Pulmonary artery endothelial cell (primary cell): Measurements from ENCODE around the gene MESP2. TPM values are rescaled to one million over a fixed set of nuclear protein-coding genes. Genes with fewer than 3 reads are reported as not detected.

Source experiments
- DNase-seq: peaks from one replicate; pipeline ENCODE4 v3.0.0-alpha.2; 2011; ENCODE audit warnings: low read depth, low spot score
- total RNA-seq: library from RNA; depleted of rRNA; stranded (reverse); fragments of >200 nt; gene quantifications from 2 replicates; pipeline ENCODE4 v1.2.3, GENCODE V29; 2014

The MESP2 gene
- total RNA-seq, 1 donor from 2014 or later: not detected

DNA sequence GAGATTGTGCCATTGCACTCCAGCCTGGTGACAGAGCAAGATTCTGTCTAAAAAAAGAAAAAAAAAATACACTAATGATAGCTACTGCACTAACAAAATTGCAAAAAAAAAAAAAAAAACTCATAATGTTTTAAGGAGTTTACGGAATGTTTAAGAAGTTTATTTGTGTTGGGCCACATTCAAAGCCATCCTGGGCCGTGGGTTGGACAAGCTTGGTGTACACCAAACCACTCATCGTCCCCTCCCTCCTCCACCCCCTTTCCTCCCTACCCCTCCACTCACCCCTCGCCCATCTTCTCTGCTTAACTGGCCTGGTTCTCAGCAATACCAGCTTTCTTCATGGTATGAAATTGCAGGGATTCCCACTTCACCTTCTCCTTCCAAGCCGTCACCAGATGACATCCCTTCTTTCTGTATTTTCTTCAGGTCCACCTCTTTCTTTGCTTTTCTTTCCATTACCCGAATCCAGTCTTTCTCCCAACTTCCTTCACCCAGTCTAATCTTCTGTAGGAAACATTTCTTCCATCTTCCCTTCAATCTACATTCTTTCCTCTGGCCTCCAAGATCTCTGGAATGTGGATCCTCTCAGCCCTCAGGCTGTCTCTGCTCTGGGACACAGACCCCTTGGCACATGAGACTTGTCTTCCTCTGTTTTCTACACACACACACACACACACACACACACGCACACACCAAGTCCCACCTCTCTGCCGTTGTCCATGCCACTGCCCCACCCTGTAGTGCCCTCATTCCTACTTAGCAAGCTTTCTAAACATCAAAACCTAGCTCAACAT lies 21.6 kb upstream of the MESP2 start:
- no peak for DNase-seq

- DNase-seq: no peak
Measured at GRCh38 chr15:89755701-89756100, 20.4 kb upstream of the MESP2 start.

GRCh38 chr15:89756897-89757296 lies 19.2 kb upstream of the MESP2 start:
- DNase-seq: no peak

DNA sequence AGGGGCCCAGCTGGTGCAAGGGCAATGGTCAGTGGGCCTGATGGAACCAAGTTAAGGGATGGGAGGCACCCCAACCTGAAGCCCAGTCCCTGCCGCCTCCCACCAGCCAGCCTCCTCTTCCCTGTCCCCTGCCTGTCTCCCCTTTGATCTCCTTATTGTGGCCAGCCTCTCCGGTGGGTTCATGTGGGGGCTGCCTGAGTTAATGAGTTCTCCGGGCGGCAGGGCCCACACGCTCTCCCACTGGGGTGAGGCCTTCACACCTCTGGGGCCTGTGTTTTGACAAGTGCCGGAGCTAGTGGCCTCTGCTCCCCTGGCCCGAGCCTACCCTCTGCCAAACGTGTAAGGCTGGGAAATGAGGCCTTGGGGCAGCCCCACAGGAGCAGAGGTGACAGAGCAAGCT lies 17.8 kb upstream of the MESP2 start:
- no peak for DNase-seq

DNA sequence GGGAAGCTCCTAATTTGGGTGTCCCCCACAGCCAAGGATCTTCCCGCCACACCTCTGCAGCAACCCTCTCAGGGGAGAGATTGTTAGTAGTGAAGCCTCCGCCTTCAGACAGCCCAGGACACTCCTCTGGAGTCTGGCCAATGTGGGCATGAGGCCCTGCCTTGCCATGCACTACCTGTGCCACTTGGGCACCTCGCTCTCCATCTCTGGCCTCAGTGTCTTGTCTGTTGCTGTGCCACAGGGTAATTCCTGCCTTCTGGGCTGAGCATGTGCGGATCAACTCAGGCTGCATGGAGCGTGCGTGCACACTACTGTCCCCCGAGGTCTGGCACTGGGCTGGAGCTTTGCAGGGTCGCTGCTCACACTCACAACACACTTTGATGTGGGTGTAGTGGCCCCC lies 17.2 kb upstream of the MESP2 start:
- no peak for DNase-seq

- no peak for DNase-seq
Measured at GRCh38 chr15:89759835-89760234, 16.3 kb upstream of the MESP2 start.

GRCh38 chr15:89760303-89761008 lies 15.7 kb upstream of the MESP2 start:
- no peak for DNase-seq

GRCh38 chr15:89761009-89761831 lies 14.9 kb upstream of the MESP2 start:
- no peak for DNase-seq

- DNase-seq: no peak
Measured at GRCh38 chr15:89761929-89762328, 14.2 kb upstream of the MESP2 start.

- no peak for DNase-seq
Measured at GRCh38 chr15:89765694-89766093, 10.4 kb upstream of the MESP2 start.

GRCh38 chr15:89766357-89767311 lies 9.5 kb upstream of the MESP2 start:
- no peak for DNase-seq

GRCh38 chr15:89767411-89767915 lies 8.7 kb upstream of the MESP2 start:
- no peak for DNase-seq

- no peak for DNase-seq
Measured at GRCh38 chr15:89768071-89768500, 8.0 kb upstream of the MESP2 start.

GRCh38 chr15:89769366-89769765 lies 6.8 kb upstream of the MESP2 start:
- DNase-seq: no peak

- DNase-seq: no peak
Measured at GRCh38 chr15:89770041-89770440, 6.1 kb upstream of the MESP2 start.

DNA sequence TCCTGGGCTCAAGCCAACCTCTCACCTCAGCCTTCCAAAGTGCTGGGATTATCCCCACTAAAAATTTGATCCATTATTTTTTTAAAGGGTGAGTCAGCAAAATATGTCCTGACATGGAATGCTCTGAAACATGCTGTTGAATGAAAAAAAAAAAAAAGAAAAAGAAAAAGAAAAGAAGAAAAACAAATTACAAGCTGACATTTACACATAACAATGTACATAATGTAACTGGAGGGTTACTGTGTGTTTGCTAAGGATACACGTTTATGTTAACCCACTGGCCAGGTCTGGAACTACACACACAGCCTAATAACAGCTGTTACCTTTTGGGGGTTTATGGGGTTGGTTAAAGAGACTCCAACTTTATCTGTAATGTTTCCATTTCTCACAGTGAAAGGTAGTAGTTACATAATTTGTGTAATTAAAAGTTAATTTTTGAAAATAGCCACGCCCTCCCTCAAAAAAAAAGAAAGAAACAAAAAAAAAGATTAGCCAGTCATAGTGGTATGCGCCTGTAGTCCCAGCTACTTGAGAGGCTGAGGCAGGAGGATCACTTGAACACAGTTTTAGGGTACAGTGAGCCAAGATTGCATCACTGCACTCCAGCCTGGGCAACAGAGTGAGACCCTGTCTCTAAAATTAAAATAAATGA lies 3.1 kb upstream of the MESP2 start:
- DNase-seq: no peak

DNA sequence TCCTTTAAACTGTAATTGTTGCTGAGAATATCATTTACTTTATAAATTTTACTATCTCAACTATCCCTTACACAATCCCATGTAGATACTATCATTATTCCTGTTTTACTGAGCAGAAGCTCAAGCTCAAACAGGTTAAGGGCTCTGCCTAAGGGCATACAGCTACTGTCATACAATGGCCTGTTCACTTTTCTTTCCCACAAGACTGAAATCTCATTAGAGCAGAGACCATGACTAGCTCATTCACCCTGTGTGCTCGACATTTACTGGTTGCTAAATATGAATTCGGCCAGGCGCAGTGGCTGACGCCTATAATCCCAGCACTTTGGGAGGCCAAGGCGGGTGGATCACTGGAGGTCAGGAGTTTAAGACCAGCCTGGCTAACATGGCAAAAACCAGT lies 1.6 kb upstream of the MESP2 start:
- DNase-seq: no peak

- no peak for DNase-seq
Measured at GRCh38 chr15:89775815-89776214, 317 bp upstream of the MESP2 start.

DNA sequence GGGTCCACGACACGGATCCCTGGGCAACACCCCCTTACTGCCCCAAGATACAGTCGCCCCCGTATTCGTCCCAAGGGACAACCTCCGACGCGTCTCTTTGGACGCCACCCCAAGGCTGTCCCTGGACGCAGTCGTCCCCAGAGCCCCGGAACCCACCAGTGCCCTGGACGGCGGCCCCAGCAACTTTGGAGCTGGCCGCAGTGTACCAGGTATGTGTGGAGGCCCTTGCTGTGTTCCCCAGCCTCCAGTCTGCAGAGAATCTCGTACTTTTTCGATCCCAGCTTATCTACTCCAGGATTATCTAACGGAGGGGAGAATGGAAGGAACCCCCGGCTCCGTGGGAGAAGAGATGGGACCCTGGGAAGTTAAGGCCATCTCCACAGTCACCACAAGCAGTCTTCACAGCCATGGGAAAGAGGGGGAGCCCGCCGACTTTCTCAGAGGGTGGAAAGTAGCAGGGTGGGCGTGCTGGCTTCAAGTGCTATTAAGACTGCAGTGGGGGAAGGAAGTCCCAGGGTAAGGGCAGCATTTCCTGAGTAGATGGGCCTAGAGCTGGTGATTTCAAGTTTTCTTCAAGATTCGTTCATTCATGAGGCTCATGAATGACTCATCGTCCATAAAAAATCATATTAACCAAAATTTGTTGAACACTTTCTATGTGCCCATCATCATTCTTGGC lies 1.1 kb downstream of the MESP2 start:
- DNase-seq: no peak
